Activated CD4-positive, alpha-beta T cell treated with anti-CD3 and anti-CD28 coated beads for 36 hours (primary cell): ENCODE results near the gene CCDC91. TPM values are rescaled to one million over a fixed set of nuclear protein-coding genes. Genes with fewer than 3 reads are reported as not detected.

Experiments used
- ATAC-seq: fragments of 200-7000 bp; cut with Tn5 transposase; one replicate; pipeline ENCODE4 v1.10.0; 2021; ENCODE audit warnings: mild to moderate bottlenecking, moderate library complexity
- CTCF ChIA-PET: fragments of 350-600 bp; sonication (Branson Sonifier 250); formaldehyde crosslinking; loops from one replicate; lab custom pipeline; 2021; ENCODE audit warnings: antibody characterized with exemption; lab: Charles Lee
- POLR2A ChIA-PET: fragments of 350-600 bp; sonication (Branson Sonifier 250); formaldehyde crosslinking; loops from one replicate; lab custom pipeline; 2021; ENCODE audit warnings: antibody characterized with exemption, inconsistent platforms; lab: Charles Lee
- DNase-seq: peaks from one replicate; pipeline ENCODE4 v3.0.0-alpha.2; 2020
- H3K27ac Mint-ChIP-seq: one replicate; pipeline ENCODE4 v1.8.0; 2021; ENCODE audit warnings: mixed read lengths
- H3K27me3 Mint-ChIP-seq: one replicate; pipeline ENCODE4 v1.8.0; 2021; ENCODE audit warnings: mixed read lengths
- H3K36me3 Mint-ChIP-seq: one replicate; pipeline ENCODE4 v1.8.0; 2021; ENCODE audit warnings: low read depth, mixed read lengths
- H3K4me1 Mint-ChIP-seq: one replicate; pipeline ENCODE4 v1.8.0; 2021; ENCODE audit warnings: mixed read lengths
- H3K4me3 Mint-ChIP-seq: one replicate; pipeline ENCODE4 v1.8.0; 2021; ENCODE audit warnings: mild to moderate bottlenecking, moderate library complexity, mixed read lengths
- H3K9me3 Mint-ChIP-seq: one replicate; pipeline ENCODE4 v1.8.0; 2021; ENCODE audit warnings: low read depth, mixed read lengths
- intact Hi-C, 2 experiments: fragments of 100-400 bp; cut with DNase I in 1 of 2; cut with micrococcal nuclease in 1 of 2; formaldehyde crosslinking; loops; one replicate each; pipeline versions ENCODE4 v1.14.2 to v1.15.1; 2022 to 2024; cut with DNase I, micrococcal nuclease
- total RNA-seq, 2 experiments: library from RNA; stranded (reverse); gene quantifications; one replicate each; pipeline ENCODE4 v1.2.3, GENCODE V29; 2021

The CCDC91 gene
- total RNA-seq, 2 experiments from 2014 or later, result 13.9 to 16.0 TPM

DNA sequence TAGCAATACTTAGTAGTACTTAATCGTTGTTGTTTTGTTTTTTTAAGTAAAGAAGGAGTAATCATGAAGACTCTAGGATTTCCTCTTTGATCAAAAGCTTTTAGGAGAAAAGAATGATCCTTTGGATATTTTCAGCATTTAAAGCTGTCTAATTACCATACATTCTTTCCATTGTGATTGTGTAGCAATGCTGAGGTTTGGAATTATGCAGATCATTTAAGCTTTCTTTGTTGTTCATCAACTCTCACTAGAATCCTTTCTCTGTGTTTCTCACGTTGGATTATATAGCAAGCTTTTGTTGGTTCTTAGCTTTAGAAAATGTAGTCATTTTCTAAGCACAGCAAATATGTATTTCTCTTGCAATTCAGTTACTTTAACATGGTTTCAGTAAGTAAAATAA, 25.8 kb downstream of the CCDC91 start:
- ChIA-PET POLR2A (no interaction called here), CTCF (interaction anchor here (1.4 kb wide), 1 partner anchor 13 kb away, joined by 4 read pairs; no protein-coding TSS in a partner anchor)
- ATAC-seq, result no peak
- H3K27me3 Mint-ChIP-seq, result no peaks in the 10 kb centered on the region
- peaks cover 20% of the 10 kb centered on the region for H3K4me1 Mint-ChIP-seq
- intact Hi-C loops, result no loop called here
- no peak overlapping the region for H3K4me3 Mint-ChIP-seq
- peaks cover 15% of the 10 kb centered on the region for H3K36me3 Mint-ChIP-seq
- H3K27ac Mint-ChIP-seq, result no peak overlapping the region
- DNase-seq, result no peak
- peaks cover 9% of the 10 kb centered on the region for H3K9me3 Mint-ChIP-seq

DNA sequence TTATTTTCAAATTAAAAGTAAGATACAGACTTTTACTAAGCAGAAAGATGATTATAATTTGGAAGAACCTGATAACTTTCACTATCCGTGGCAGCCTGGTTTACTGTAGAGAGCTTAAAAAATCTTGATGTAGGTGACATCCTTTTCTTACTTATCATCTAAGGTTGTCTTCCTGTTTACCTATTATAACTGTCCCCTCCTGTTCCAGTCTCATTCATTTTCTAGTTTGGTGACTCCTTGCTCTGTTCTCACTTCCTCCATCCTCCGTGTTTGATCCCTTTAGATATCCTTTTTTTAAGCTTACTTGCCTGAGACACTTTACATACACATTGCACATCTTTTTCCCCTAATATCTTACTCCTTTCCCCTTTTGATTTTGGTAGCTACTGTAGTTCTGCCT, 27.5 kb downstream of the CCDC91 start:
- intact Hi-C loops, result no loop called here
- ATAC-seq (peak; percentile 60), DNase-seq (no peak)
- Mint-ChIP-seq H3K27ac (no peak overlapping the region), H3K36me3 (peaks cover 1% of the 10 kb centered on the region), H3K9me3 (peaks cover 9% of the 10 kb centered on the region), H3K27me3 (no peaks in the 10 kb centered on the region), H3K4me1 (peaks cover 38% of the 10 kb centered on the region), H3K4me3 (no peak overlapping the region)
- ChIA-PET POLR2A (interaction anchor here (0.6 to 0.7 kb wide), 2 partner anchors 16 to 606 kb away, joined by 4 read pairs; no protein-coding TSS in a partner anchor), CTCF (interaction anchor here (0.5 to 1.2 kb wide), 2 partner anchors 39 to 293 kb away, joined by 3 read pairs; no protein-coding TSS in a partner anchor)

DNA sequence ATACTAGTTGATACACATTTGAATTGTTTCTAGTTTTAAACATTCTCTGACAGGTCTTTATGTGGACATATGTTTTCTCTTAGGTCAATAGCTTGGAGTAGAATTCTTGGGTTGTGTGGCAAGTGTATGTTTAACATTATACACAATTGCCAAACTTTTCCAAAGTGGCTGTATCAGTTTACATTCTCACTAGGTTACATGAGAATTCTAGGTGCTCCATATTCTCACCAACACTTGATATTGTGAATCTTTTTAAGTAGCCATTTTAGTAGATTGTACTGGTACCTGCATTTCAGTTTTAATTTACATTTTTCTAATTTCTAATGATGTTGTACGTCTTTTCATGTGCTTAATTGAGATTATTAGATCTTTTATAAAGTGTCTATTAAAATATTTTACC, 28.6 kb downstream of the CCDC91 start:
- POLR2A ChIA-PET, result no interaction called here
- H3K4me3 Mint-ChIP-seq, result no peak overlapping the region
- peaks cover 9% of the 10 kb centered on the region for H3K9me3 Mint-ChIP-seq
- H3K27me3 Mint-ChIP-seq, result no peaks in the 10 kb centered on the region
- peaks cover 49% of the 10 kb centered on the region for H3K4me1 Mint-ChIP-seq
- no peak for DNase-seq
- CTCF ChIA-PET, result no interaction called here
- intact Hi-C loops, result no loop called here
- ATAC-seq, result no peak
- H3K27ac Mint-ChIP-seq, result no peak overlapping the region
- peaks cover 1% of the 10 kb centered on the region for H3K36me3 Mint-ChIP-seq

DNA sequence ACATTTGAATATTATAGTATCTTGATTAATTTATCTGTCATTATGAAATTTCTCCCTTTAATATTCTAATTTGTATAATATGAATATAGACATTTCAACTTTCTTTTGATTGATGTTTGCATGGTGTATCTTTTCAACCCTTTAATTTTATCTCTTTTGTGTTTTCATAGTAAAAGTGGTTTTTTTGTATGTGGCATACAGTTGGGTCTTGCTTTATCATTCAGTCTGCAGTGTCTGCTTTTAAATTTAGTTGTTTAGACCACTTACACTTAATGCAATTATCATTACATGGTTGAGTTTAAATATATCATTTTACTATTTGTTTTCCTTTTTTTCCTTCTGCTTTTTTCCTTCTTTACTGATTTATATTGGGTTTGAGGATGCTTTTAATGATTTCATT, 29.6 kb downstream of the CCDC91 start:
- Mint-ChIP-seq H3K9me3 (peaks cover 5% of the 10 kb centered on the region), H3K27me3 (no peaks in the 10 kb centered on the region), H3K36me3 (no peaks in the 10 kb centered on the region), H3K27ac (no peak overlapping the region), H3K4me1 (peaks cover 55% of the 10 kb centered on the region), H3K4me3 (no peak overlapping the region)
- no peak for DNase-seq
- ChIA-PET POLR2A (no interaction called here), CTCF (no interaction called here)
- intact Hi-C loops, result loop anchor here (5.0 to 10.0 kb wide), 3 partner anchors 277 to 885 kb away; no protein-coding TSS in a partner anchor
- ATAC-seq, result no peak

DNA sequence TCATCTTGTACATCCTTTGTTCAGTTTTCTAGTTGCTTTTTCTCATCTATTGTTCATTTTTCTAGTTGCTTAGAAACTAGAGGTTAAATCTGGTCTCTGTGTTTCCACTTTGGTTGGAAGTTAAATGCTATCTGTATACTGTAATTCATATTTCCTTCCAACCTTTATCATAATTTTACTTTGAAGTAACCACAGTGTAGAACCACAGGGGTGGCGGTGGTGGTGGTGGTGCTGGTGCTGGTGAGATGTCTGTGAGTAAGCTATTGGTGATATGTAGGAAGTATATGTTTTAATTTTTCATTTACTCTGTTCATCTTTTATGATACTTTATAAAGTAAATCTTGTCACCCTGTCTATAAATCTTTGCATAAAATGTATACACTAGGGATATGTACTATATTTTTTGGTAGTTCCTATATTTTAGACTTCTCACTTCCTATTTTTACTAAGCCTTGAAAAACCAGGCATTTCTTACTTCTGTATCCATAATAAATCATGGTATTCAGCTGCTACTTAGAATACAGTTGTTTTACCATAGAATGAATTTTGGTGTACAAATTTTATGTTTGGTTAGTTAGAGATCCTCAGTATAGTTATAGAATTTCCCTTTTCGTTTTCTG, 31.9 kb downstream of the CCDC91 start:
- peak; percentile 35 for ATAC-seq
- no peak overlapping the region for H3K4me3 Mint-ChIP-seq
- H3K27ac Mint-ChIP-seq, result peak overlapping the region; percentile 25
- CTCF ChIA-PET, result interaction anchor here (0.8 to 2.7 kb wide), 5 partner anchors 27 to 281 kb away, joined by 3 to 8 read pairs (median 3); no protein-coding TSS in a partner anchor
- POLR2A ChIA-PET, result no interaction called here
- peaks cover 11% of the 10 kb centered on the region for H3K9me3 Mint-ChIP-seq
- peak; percentile 79 for DNase-seq
- H3K36me3 Mint-ChIP-seq, result peaks cover 13% of the 10 kb centered on the region
- intact Hi-C loops, result loop anchor here (2.0 to 10.0 kb wide), 4 partner anchors 31 to 883 kb away; partner anchors contain the start of gene CCDC91 (in 1 of the 2)
- no peaks in the 10 kb centered on the region for H3K27me3 Mint-ChIP-seq
- peaks cover 56% of the 10 kb centered on the region for H3K4me1 Mint-ChIP-seq

DNA sequence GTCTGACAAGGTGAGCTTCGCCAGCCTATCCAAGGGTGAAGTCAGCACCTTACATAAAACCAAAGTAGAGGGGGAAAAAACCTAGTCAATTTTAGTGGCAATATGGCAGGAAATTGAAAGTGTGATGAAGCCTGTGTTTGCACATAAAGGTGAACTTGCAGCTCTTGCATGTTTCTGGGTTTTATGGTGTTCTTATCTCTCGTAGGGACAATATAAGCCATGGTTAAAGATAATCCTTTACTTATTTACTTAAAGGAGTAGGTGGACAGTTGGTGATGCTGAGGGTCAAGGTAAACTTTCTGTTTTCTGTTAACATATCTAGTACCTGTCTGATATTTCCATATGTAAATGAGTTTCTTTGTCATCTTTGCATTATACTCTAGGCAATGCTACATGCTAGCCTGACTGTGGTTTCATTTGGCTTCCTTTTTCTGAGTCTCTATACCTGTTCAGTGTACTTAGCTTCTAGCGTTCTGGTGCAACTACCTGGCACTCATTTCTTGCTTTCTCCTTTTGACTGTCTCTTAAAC, 32.8 kb downstream of the CCDC91 start:
- ATAC-seq (peak; percentile 94), DNase-seq (peak; percentile 25)
- Mint-ChIP-seq H3K4me3 (peak overlapping the region; percentile 29), H3K27ac (peak overlapping the region; percentile 77), H3K36me3 (peaks cover 18% of the 10 kb centered on the region), H3K4me1 (peaks cover 48% of the 10 kb centered on the region), H3K27me3 (no peaks in the 10 kb centered on the region), H3K9me3 (peaks cover 11% of the 10 kb centered on the region)
- POLR2A ChIA-PET, result interaction anchor here (0.5 kb wide), 1 partner anchor 52 kb away, joined by 3 read pairs; no protein-coding TSS in a partner anchor
- CTCF ChIA-PET, result interaction anchor here (0.8 to 2.7 kb wide), 6 partner anchors 9 to 282 kb away, joined by 3 to 8 read pairs (median 3); no protein-coding TSS in a partner anchor
- intact Hi-C loops, result loop anchor here (1.0 to 10.0 kb wide), 8 partner anchors 9 to 882 kb away; partner anchors contain the start of gene CCDC91 (in 2 of the 2)

DNA sequence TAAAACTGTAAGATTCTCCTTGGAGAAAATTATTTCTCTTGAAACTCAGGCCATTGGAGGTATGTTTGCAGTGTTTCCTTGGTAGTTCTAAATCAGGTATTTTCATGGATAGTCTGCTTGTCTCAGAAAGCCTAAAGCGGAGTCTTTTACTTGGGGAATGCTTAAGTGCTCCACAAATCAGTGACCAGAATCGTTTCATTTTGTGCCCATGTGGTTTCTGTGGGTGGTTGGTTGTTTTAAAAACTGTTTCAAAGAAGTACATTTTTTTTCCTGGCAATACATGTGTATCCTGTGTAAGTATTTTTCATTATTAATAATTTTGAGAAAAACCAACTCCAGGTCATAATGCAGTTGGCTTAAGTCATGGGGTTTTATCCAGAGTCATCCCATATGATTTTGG, 33.6 kb downstream of the CCDC91 start:
- Mint-ChIP-seq H3K4me1 (peaks cover 47% of the 10 kb centered on the region), H3K9me3 (peaks cover 6% of the 10 kb centered on the region), H3K4me3 (peak overlapping the region; percentile 29), H3K27me3 (no peaks in the 10 kb centered on the region), H3K27ac (peak overlapping the region; percentile 35), H3K36me3 (peaks cover 18% of the 10 kb centered on the region)
- ATAC-seq (no peak), DNase-seq (peak; percentile 16)
- ChIA-PET POLR2A (no interaction called here), CTCF (interaction anchor here (0.8 to 2.7 kb wide), 4 partner anchors 10 to 159 kb away, joined by 3 to 8 read pairs (median 3); no protein-coding TSS in a partner anchor)
- intact Hi-C loops, result loop anchor here (1.0 to 10.0 kb wide), 8 partner anchors 8 to 881 kb away; partner anchors contain the start of gene CCDC91 (in 2 of the 2)

DNA sequence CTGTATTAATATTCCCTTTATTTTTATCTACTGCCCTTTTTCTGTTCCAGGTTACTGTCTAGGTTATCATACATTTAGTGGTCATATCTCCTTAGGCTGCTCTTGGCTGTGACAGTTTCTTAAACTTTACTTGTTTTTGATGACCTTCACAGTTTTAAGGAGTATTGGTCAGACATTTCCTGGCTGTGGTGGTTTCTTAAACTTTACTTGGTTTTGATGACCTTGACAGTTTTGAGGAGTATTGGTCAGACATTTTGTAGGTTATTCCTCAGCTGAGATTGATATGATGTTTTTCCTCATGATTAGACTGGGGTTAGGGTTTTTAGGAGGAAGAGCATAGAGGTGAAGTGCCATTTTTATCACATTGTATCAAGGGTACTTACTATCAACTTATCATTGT, 36.4 kb downstream of the CCDC91 start:
- Mint-ChIP-seq H3K36me3 (peaks cover 26% of the 10 kb centered on the region), H3K4me3 (no peak overlapping the region), H3K27ac (no peak overlapping the region), H3K9me3 (peaks cover 6% of the 10 kb centered on the region), H3K27me3 (peaks cover 1% of the 10 kb centered on the region), H3K4me1 (peaks cover 53% of the 10 kb centered on the region)
- DNase-seq (no peak), ATAC-seq (no peak)
- ChIA-PET POLR2A (no interaction called here), CTCF (interaction anchor here (0.6 kb wide), 1 partner anchor 387 kb away, joined by 4 read pairs; no protein-coding TSS in a partner anchor)
- intact Hi-C loops, result loop anchor here (10.0 kb wide), 2 partner anchors 402 to 878 kb away; no protein-coding TSS in a partner anchor

DNA sequence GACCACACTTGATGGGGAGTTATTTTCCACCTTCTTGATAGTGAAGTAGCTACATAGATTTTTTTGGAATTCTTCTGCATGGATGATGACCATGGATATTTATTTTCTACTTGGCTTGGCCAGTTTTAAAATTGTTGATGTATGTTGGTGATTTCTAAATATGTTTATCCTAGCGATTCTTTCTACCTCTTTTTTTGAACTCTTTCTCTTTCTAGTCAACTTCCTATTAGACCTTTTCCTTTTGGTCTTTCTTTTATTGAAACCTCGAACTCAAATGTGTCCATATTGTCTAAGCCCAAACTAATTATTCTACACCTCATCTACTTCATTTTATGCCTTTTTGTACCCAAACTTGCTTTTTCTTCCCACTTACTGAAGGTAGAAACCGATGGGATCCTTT, 37.0 kb downstream of the CCDC91 start:
- peaks cover 51% of the 10 kb centered on the region for H3K4me1 Mint-ChIP-seq
- H3K36me3 Mint-ChIP-seq, result peaks cover 26% of the 10 kb centered on the region
- CTCF ChIA-PET, result interaction anchor here (0.6 kb wide), 1 partner anchor 388 kb away, joined by 4 read pairs; no protein-coding TSS in a partner anchor
- no peak for ATAC-seq
- H3K9me3 Mint-ChIP-seq, result peaks cover 6% of the 10 kb centered on the region
- H3K4me3 Mint-ChIP-seq, result no peak overlapping the region
- no peak for DNase-seq
- POLR2A ChIA-PET, result no interaction called here
- no peak overlapping the region for H3K27ac Mint-ChIP-seq
- intact Hi-C loops, result loop anchor here (10.0 kb wide), 2 partner anchors 402 to 878 kb away; no protein-coding TSS in a partner anchor
- H3K27me3 Mint-ChIP-seq, result peaks cover 1% of the 10 kb centered on the region

DNA sequence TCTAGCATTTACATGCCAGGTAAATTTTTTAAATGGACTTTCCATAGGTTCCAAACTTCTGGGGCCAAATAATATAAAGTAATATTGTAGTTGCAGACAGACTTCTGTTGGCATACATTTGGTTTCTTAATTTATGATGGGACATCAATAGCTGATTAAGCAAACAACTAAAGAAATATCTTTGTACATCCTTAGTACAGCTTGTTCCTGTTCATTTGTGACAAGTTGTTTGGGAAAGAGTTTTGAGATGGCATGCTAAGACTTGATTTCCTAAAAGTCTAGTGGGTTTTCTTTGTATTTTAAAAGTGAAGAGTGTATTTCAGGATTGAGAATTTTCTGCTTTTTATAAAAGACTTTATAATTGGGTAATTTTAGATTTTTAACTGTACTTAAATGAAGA, 41.0 kb downstream of the CCDC91 start:
- ATAC-seq (no peak), DNase-seq (no peak)
- POLR2A ChIA-PET, result no interaction called here
- CTCF ChIA-PET, result interaction anchor here (1.4 to 2.8 kb wide), 2 partner anchors 8 kb away, joined by 3 to 8 read pairs; no protein-coding TSS in a partner anchor
- Mint-ChIP-seq H3K27me3 (peaks cover 1% of the 10 kb centered on the region), H3K36me3 (peaks cover 23% of the 10 kb centered on the region), H3K4me1 (peaks cover 42% of the 10 kb centered on the region), H3K9me3 (peaks cover 4% of the 10 kb centered on the region), H3K27ac (no peak overlapping the region), H3K4me3 (no peak overlapping the region)
- intact Hi-C loops, result no loop called here

DNA sequence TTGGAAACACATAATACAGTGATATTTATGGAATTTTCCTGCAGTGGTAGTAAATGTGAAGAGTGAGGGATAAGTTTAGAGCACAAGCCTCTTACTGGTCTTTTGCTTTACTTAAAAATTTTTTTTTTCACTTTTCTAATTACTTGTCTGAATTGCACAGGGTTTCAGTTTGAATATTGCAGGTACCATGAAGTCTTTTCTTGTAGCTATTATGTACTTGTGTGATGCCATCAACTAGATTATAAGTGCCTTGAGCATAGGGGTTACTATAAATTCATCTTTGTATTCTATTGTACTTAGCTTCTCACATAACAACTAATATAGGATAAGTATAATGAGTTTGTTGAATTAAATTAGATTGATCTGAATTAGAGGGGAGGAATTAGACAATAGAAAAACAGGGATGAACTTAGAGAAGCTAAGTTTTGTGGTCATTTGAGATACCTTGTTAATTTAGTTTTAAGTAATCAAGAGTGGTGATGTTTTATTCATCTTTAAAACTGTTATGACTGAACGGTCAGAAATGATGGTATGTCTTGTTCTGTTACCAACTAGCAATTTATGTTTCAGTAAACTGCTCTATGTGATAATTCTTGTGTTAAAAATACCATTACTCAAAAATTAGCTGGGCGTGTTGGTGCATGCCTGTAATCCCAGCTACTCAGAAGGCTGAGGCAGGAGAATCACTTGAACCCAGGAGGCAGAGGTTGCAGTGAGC, 42.1 kb downstream of the CCDC91 start:
- no peak overlapping the region for H3K27ac Mint-ChIP-seq
- ChIA-PET POLR2A (no interaction called here), CTCF (interaction anchor here (1.4 kb wide), 1 partner anchor 9 kb away, joined by 3 read pairs; no protein-coding TSS in a partner anchor)
- no peak overlapping the region for H3K4me3 Mint-ChIP-seq
- H3K4me1 Mint-ChIP-seq, result peaks cover 36% of the 10 kb centered on the region
- H3K36me3 Mint-ChIP-seq, result peaks cover 15% of the 10 kb centered on the region
- H3K9me3 Mint-ChIP-seq, result no peaks in the 10 kb centered on the region
- H3K27me3 Mint-ChIP-seq, result peaks cover 1% of the 10 kb centered on the region
- intact Hi-C loops, result loop anchor here in 1 of 2 experiments (1.0 kb wide), 1 partner anchor 9 kb away; no protein-coding TSS in a partner anchor
- ATAC-seq (peak; percentile 79), DNase-seq (no peak)
